NCI-H524 treated with DMSO at 0.1 percent for 48 hours (cell line): ENCODE results near the gene KLHL11.
"Not testable (repeated sequence)": the region's sequence is repeated elsewhere in the genome, so short reads cannot be mapped to it uniquely, and the experiment has no call there.

Source experiments
- DNase-seq: peaks from one replicate; lab custom pipeline; 2025; lab: John Stamatoyannopoulos, UW

The KLHL11 gene

GRCh38 chr17:41888332-41888965 lies 23.2 kb upstream of the KLHL11 start:
- no peak for DNase-seq

- no peak for DNase-seq
Measured at GRCh38 chr17:41885733-41886132, 20.5 kb upstream of the KLHL11 start.

GRCh38 chr17:41882756-41883155 lies 17.5 kb upstream of the KLHL11 start:
- DNase-seq: no peak

GRCh38 chr17:41880130-41880529 lies 14.9 kb upstream of the KLHL11 start:
- DNase-seq: no peak

- not testable (repeated sequence) for DNase-seq
Measured at GRCh38 chr17:41874293-41874670, 9.1 kb upstream of the KLHL11 start.

GRCh38 chr17:41873559-41874292 lies 8.5 kb upstream of the KLHL11 start:
- no peak for DNase-seq

- no peak for DNase-seq
Measured at GRCh38 chr17:41871789-41872188, 6.6 kb upstream of the KLHL11 start.

GRCh38 chr17:41870627-41871026 lies 5.4 kb upstream of the KLHL11 start:
- no peak for DNase-seq

- no peak for DNase-seq
Measured at GRCh38 chr17:41870097-41870496, 4.9 kb upstream of the KLHL11 start.

GRCh38 chr17:41869426-41869825 lies 4.2 kb upstream of the KLHL11 start:
- no peak for DNase-seq

- no peak for DNase-seq
Measured at GRCh38 chr17:41868568-41868967, 3.3 kb upstream of the KLHL11 start.

- DNase-seq: no peak
Measured at GRCh38 chr17:41865596-41865893, 322 bp upstream of the KLHL11 start.

GRCh38 chr17:41864498-41864835 lies 756 bp downstream of the KLHL11 start:
- no peak for DNase-seq

- no peak for DNase-seq
Measured at GRCh38 chr17:41863074-41863848, 2.0 kb downstream of the KLHL11 start.

GRCh38 chr17:41860254-41860931 lies 4.8 kb downstream of the KLHL11 start:
- peak; percentile 89 for DNase-seq

- DNase-seq: not testable (repeated sequence)
Measured at GRCh38 chr17:41851382-41851781, 13.8 kb downstream of the KLHL11 start.

- no peak for DNase-seq
Measured at GRCh38 chr17:41849251-41849990, 15.8 kb downstream of the KLHL11 start.

- DNase-seq: no peak
Measured at GRCh38 chr17:41848788-41849187, 16.4 kb downstream of the KLHL11 start.

- DNase-seq: no peak
Measured at GRCh38 chr17:41844971-41845370, 20.3 kb downstream of the KLHL11 start.

GRCh38 chr17:41840781-41841180 lies 24.4 kb downstream of the KLHL11 start:
- DNase-seq: not testable (repeated sequence)

GRCh38 chr17:41839448-41839847 lies 25.8 kb downstream of the KLHL11 start:
- not testable (repeated sequence) for DNase-seq
